DOHH2 (cell line): ENCODE measurements around the gene RRP15.

ENCODE experiments used
- H3F3A ChIP-seq: fragments of 200-600 bp; sonication (generic), shearing (Covaris generic); 2 replicates; pipeline ENCODE4 v1.6.0; 2016; ENCODE audit warnings: antibody characterized with exemption, mild to moderate bottlenecking; ENCODE audit not compliant: control insufficient read depth, insufficient read depth
- H3K27ac ChIP-seq: fragments of 200-600 bp; sonication (generic); 2 replicates; pipeline ENCODE4 v1.5.1; 2014; ENCODE audit warnings: low read depth, mild to moderate bottlenecking, low read length, moderate library complexity
- H3K27me3 ChIP-seq: fragments of 200-600 bp; sonication (generic); 2 replicates; pipeline ENCODE4 v1.6.1; 2014; ENCODE audit warnings: mild to moderate bottlenecking, low read length, mixed read lengths; ENCODE audit not compliant: control insufficient read depth
- H3K36me3 ChIP-seq: fragments of 200-600 bp; sonication (generic); 2 replicates; pipeline ENCODE4 v1.6.1; 2014; ENCODE audit warnings: mild to moderate bottlenecking, low read length, moderate library complexity, mixed read lengths; ENCODE audit not compliant: control insufficient read depth
- H3K4me1 ChIP-seq: fragments of 200-600 bp; sonication (generic); 2 replicates; pipeline ENCODE4 v1.6.1; 2014; ENCODE audit warnings: mild to moderate bottlenecking, low read length, mixed read lengths; ENCODE audit not compliant: control insufficient read depth
- H3K4me2 ChIP-seq: fragments of 200-600 bp; sonication (generic); 2 replicates; pipeline ENCODE4 v1.6.0; 2014; ENCODE audit warnings: mild to moderate bottlenecking, low read length, moderate library complexity
- H3K4me3 ChIP-seq: fragments of 200-600 bp; sonication (generic); 2 replicates; pipeline ENCODE4 v1.5.1; 2014; ENCODE audit warnings: mild to moderate bottlenecking, low read length, mixed read lengths
- H3K79me2 ChIP-seq: fragments of 200-600 bp; sonication (generic); 2 replicates; pipeline ENCODE4 v1.6.1; 2014; ENCODE audit warnings: mild to moderate bottlenecking, low read length, mixed read lengths; ENCODE audit not compliant: control insufficient read depth
- H3K9me2 ChIP-seq: fragments of 200-600 bp; sonication (generic); replicated peaks from 2 replicates; pipeline ENCODE4 v1.6.1; 2014; ENCODE audit warnings: mild to moderate bottlenecking, low read length, mixed read lengths; ENCODE audit not compliant: control insufficient read depth
- H3K9me3 ChIP-seq: fragments of 200-600 bp; sonication (generic); 2 replicates; pipeline ENCODE4 v1.6.1; 2014; ENCODE audit warnings: antibody characterized with exemption, low read length, mixed read lengths; ENCODE audit not compliant: control insufficient read depth, insufficient read depth
- H4K20me1 ChIP-seq: fragments of 200-600 bp; sonication (generic); 2 replicates; pipeline ENCODE4 v1.6.0; 2014; ENCODE audit warnings: low read depth, mild to moderate bottlenecking, antibody characterized with exemption, low read length, moderate library complexity; ENCODE audit not compliant: control insufficient read depth, insufficient read depth
- EZH2phosphoT487 ChIP-seq: fragments of 200-600 bp; sonication (generic); IDR thresholded peaks from 2 replicates; pipeline ENCODE4 v1.6.1; 2017; ENCODE audit warnings: borderline replicate concordance, mild to moderate bottlenecking, antibody characterized with exemption, low read length, moderate library complexity, mixed read lengths
- TF ChIP-seq, protein P1 (sequence below): fragments of 200-600 bp; sonication (generic); IDR thresholded peaks from one replicate; pipeline ENCODE4 v1.5.1; 2014; ENCODE audit warnings: antibody characterized with exemption, mild to moderate bottlenecking, low read depth, low read length; ENCODE audit not compliant: poor library complexity, severe bottlenecking

RRP15 gene

GRCh38 chr1:218255090-218255489 lies 30.0 kb upstream of the RRP15 start:
- Histone ChIP-seq H3K79me2 (no peaks in the 10 kb centered on the region), H3K9me3 (no peaks in the 10 kb centered on the region), H3K27ac (no peak overlapping the region)

DNA sequence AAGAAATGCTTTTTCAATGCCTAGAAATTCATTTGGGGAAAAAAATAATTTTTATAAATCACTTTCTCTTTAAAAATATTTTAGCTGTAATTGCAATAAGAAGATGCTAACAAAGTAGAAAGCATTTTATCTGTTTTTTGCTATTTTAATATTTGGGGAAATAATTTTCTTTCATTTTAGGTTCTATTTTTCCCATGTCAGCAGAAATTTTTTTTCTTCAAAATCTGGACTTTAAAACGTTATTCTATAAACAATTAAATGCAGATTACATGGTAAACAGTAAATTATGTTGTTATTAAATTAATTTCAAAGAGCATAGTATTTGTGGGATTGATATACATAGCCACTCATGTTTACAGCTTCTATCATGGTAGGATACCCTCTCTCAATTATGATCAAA lies 27.7 kb upstream of the RRP15 start:
- Histone ChIP-seq H3K4me1 (peaks cover 10% of the 10 kb centered on the region), H3K79me2 (no peaks in the 10 kb centered on the region), H3K27me3 (no peaks in the 10 kb centered on the region), H4K20me1 (no peaks in the 10 kb centered on the region), H3K27ac (no peak overlapping the region), H3K4me3 (no peak overlapping the region), H3K9me2 (no peaks in the 10 kb centered on the region), H3K36me3 (no peaks in the 10 kb centered on the region), H3K9me3 (no peaks in the 10 kb centered on the region), H3K4me2 (no peak overlapping the region), H3F3A (no peaks in the 10 kb centered on the region)
- TF ChIP-seq EZH2phosphoT487 = no peak
- TF ChIP-seq, protein P1, sequence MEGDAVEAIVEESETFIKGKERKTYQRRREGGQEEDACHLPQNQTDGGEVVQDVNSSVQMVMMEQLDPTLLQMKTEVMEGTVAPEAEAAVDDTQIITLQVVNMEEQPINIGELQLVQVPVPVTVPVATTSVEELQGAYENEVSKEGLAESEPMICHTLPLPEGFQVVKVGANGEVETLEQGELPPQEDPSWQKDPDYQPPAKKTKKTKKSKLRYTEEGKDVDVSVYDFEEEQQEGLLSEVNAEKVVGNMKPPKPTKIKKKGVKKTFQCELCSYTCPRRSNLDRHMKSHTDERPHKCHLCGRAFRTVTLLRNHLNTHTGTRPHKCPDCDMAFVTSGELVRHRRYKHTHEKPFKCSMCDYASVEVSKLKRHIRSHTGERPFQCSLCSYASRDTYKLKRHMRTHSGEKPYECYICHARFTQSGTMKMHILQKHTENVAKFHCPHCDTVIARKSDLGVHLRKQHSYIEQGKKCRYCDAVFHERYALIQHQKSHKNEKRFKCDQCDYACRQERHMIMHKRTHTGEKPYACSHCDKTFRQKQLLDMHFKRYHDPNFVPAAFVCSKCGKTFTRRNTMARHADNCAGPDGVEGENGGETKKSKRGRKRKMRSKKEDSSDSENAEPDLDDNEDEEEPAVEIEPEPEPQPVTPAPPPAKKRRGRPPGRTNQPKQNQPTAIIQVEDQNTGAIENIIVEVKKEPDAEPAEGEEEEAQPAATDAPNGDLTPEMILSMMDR = no peak

More at GRCh38 chr1:218255090-218255489, 30.0 kb upstream of the RRP15 start:
- no peak overlapping the region for H3K4me2 ChIP-seq
- H3K4me1 ChIP-seq = peaks cover 10% of the 10 kb centered on the region
- no peaks in the 10 kb centered on the region; the same call in 1 of the 2 replicates for H3K9me2 ChIP-seq
- TF ChIP-seq, protein P1 = no peak
- no peak for TF ChIP-seq EZH2phosphoT487
- H3K4me3 ChIP-seq = no peak overlapping the region
- H4K20me1 ChIP-seq = no peaks in the 10 kb centered on the region
- H3F3A ChIP-seq = no peaks in the 10 kb centered on the region
- no peaks in the 10 kb centered on the region for H3K27me3 ChIP-seq
- no peaks in the 10 kb centered on the region for H3K36me3 ChIP-seq

DNA sequence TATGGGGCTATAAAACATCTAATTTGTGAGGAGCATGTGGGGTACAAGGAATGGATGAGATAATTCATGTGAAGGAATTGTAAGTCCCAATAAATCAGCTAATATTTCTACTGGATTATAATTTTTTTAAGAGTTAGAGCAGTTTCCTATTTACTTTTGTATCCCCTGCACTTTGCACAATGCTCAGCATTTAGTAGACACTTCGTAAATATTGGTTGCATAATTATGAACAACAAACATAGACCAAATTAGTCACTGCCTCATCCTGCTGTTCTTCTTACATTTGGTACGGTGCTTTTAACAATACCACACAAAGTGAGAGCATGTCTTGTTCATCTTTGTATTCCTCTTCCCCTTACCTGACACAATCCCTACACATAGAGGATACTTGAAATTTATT lies 27.1 kb upstream of the RRP15 start:
- Histone ChIP-seq H3K4me3 (no peak overlapping the region), H3K4me1 (peaks cover 10% of the 10 kb centered on the region), H3K9me3 (no peaks in the 10 kb centered on the region), H3K27me3 (no peaks in the 10 kb centered on the region), H4K20me1 (no peaks in the 10 kb centered on the region), H3K79me2 (no peaks in the 10 kb centered on the region), H3K27ac (no peak overlapping the region), H3K9me2 (no peaks in the 10 kb centered on the region), H3F3A (no peaks in the 10 kb centered on the region), H3K36me3 (no peaks in the 10 kb centered on the region), H3K4me2 (no peak overlapping the region)
- no peak for TF ChIP-seq EZH2phosphoT487
- TF ChIP-seq, protein P1 = no peak

- Histone ChIP-seq H3K4me3 (no peak overlapping the region), H3K4me2 (no peak overlapping the region), H4K20me1 (no peaks in the 10 kb centered on the region), H3K4me1 (peaks cover 3% of the 10 kb centered on the region), H3F3A (no peaks in the 10 kb centered on the region), H3K9me3 (no peaks in the 10 kb centered on the region), H3K36me3 (no peaks in the 10 kb centered on the region), H3K27me3 (no peaks in the 10 kb centered on the region), H3K79me2 (no peaks in the 10 kb centered on the region), H3K9me2 (no peaks in the 10 kb centered on the region), H3K27ac (no peak overlapping the region)
- TF ChIP-seq EZH2phosphoT487 = no peak
- TF ChIP-seq, protein P1 = no peak
Observed at GRCh38 chr1:218259339-218259738, 25.8 kb upstream of the RRP15 start.
